ENCODE data around the gene C14orf180.

The C14orf180 gene

GRCh38 chr14:104579507-104579906 is at the start of gene C14orf180:
Gene C14orf180 (plus strand): TSS chr14:104579764. CDS start chr14:104586431, 6,667 bp downstream.
- DNase-seq: no peak

DNA sequence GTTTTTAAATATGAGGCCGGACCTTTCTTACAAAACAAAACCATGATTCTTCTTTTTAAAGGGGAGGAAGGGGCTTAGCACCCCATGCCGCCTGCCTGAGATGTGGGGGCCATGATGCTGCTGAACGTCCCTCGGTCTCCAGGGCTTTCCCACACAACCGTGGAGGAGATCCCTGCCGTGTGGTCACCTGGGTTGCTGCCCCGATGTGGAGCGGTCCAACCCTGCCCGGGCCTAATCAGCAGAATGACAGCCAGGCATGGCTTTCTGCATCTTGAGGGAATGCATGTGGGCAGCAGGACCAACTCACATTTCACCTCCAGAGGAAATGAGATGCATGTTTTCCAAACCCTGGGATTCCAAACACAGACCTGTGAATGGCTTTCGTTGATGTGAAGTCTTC is 48.9 kb upstream of the C14orf180 start:
- DNase-seq: no peak

GRCh38 chr14:104531421-104532190 is 48.0 kb upstream of the C14orf180 start:
- no peak for DNase-seq

- no peak for DNase-seq
Observed at GRCh38 chr14:104532191-104532555, 47.4 kb upstream of the C14orf180 start.

GRCh38 chr14:104534036-104534435 is 45.5 kb upstream of the C14orf180 start:
- DNase-seq: no peak

- no peak for DNase-seq
Observed at GRCh38 chr14:104536942-104537612, 42.5 kb upstream of the C14orf180 start.

DNA sequence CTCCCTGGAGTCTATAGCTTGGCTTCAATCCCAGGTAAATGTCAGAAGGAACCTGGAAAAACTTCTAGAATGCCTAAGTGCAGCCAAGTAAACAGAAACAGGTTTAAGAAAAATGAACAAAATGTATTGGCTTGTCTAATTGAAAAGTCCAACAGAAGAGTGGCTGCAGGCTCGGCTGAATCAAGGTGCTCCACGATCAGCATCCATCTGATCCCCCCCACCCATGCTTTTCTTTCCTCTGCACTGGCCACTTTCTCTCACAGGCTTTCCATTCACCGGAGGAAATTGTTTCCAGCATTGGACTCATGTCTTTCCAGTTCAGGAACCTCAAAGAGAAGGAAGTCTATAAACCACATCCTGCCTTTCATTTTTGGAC is 42.0 kb upstream of the C14orf180 start:
- DNase-seq: no peak

DNA sequence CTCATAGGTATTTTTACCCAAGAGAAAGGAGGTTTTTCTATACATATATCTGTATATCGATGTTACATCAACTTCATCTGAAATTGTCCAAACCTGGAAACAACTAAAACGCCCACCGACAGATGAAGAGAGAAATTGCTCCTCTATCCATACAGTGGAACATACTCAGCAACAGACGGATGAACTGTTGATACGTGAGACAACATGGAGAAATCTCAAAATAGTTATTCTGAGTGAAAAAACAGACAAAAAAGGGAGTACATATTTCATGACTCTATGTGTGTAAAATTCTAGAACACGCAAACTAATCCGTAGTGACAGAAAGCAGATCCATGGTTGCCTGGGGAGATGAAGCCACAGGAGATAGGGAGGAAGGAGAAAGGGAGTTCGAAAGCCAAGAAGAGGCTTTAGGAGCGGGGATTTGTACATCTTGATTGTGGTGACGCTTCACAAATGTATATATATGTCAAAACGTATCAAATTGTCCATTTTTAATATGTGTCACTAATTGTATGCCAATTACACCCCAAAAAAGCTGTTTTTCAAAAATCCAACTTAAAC is 37.6 kb upstream of the C14orf180 start:
- DNase-seq: no peak

GRCh38 chr14:104542871-104543830 is 36.4 kb upstream of the C14orf180 start:
- no peak for DNase-seq

DNA sequence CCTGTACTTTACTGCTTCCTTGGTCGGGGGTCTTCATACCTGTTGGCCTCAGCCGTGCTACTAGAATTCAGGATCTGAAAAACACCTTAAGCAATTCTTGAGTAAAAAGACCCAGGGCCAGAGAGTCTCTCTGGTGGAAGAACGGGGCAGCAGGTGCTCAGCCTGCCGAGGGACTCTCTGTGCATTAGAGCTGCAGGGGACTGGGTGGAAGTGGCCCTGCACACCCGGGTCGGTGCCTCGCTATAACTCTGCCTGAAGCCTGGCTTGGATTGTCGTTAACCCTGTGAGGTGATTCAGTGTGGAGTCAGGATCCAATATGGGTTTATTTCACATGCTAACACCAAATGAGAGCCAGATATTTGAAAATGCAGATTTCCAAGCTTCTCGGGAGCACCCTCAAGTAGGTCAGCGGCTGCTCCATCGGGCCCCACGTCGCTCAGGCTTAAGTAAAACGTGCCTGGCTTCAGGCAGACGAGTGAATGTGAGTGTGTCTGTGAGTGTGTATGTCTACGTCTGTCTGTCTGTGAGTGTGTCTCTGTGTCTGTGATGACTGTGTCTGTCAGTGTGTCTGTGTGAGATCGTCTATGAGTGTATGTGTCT is 35.1 kb upstream of the C14orf180 start:
- DNase-seq: no peak

- DNase-seq: no peak
Observed at GRCh38 chr14:104545151-104545941, 34.2 kb upstream of the C14orf180 start.

DNA sequence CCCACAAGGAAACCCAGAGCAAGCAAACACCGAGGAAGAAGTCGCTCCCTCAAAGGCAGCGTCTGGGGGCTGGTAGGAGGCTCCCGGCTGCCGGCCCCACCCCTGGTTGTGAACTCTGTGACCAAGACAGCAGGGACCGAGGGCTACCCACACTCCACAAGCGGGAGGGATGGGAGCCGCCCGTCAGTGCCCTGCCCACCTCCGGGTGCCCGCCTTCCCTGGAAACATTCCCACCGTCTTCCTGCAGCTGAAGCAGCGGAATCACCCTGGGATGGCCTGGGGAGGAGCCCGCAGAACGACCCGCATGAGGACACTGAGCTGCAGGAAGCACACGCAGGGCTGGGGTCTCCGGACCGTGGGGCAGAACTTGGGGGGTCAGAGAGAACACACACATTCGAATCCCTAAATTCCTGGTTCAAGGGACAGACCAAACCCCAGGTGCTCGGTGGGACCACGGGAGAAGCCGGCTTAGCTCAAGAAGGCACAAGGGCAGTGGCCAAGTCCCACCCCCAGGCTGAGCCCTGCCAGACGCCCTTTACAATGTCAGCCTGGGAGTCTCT is 33.5 kb upstream of the C14orf180 start:
- no peak for DNase-seq

DNA sequence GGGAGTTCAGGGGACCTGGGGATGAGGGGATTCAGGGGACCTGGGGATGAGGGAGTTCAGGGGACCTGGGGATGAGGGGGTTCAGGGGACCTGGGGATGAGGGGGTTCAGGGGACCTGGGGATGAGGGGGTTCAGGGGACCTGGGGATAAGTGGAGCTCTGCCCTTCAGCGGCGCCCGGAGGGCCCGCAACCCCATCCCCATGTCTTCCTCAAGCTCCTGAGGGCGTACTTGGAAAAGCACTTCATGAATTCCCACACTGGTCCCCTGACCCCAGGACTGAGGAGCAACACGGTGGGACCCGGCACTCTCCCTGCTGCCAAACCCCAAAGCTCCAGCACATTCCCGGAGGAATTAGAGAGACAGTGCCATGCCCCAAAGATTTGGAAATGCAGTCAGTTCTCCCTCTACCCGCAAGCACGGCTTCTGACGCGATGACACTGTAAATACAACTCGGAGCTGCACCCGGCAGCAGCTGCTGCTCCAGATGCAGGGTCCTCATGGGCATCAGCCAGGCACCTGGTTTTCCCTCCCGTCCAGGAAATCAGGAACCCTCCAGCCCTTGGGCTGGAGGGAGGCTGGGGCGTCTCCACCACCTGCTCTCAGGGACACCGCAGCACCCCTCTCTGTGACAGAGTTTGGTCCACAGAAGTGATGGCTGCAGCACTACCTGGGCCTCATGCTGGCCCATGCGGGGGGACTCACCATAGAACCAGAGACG is 32.8 kb upstream of the C14orf180 start:
- DNase-seq: no peak

GRCh38 chr14:104547310-104547997 is 32.1 kb upstream of the C14orf180 start:
- DNase-seq: no peak

DNA sequence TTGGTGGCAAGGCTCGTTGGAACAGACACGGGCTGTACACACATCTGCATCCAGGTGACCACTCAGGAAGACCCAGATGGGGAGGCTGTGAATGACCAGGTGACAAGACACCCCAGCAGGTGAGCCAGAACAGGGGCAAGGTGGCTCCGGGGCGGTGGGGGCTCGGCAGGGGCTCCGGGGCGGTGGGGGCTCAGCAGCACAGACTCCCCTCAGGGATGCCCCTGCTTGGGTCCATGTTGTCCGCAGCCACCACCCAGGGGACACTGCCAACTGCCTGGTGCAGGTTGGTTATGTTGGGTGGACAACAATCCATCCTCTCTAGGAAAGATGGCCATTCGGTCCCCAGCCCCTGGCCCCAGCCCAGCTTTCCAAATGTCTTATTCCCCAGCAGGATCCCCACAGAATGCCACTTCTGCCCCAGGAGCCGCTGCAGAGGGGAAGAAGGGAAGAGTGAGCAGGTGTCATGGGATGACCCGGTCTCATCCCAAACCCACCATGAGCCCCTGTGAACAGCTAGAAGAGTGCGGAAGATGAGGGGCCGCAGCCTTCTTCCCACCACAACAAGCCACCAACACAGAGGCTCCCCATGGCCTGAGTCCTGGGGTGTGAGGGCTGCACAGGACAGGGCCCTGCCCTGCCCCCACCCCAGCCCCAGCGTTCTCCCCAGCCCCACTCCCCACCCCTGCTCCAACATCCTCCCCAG is 31.4 kb upstream of the C14orf180 start:
- no peak for DNase-seq

DNA sequence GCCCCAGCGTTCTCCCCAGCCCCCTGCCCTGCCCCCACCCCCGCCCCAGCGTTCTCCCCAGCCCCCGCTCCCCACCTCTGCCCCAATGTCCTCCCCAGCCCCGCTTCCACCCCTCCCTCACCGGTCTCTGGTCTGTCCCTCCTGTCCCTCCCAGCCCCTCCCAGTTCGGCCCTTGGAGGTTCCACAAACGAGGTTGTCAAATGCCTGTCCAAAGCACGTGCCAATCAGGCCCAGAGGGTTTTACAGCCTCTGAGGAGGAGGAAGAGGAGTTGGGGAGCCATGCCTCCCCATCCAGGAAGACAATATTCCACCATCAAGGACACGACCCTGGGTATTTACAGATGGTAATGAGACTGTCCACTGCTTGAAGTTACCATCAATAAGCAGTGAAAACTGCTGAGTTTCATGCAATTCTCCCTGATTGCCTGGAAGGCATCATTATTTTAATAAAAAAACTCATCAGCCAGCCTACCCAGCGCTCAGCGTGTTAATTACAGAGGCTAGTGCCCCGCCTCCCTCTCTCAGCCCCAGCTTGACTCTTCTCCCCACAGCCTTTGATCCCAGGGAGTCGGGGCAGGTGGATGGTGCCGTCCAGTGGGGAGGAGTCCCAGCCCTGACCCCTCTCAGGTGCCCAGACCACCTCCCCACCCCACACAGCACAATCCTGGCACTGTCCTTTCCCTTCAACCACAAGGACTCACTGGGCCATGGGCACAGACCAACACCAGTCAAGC is 30.6 kb upstream of the C14orf180 start:
- DNase-seq: no peak

DNA sequence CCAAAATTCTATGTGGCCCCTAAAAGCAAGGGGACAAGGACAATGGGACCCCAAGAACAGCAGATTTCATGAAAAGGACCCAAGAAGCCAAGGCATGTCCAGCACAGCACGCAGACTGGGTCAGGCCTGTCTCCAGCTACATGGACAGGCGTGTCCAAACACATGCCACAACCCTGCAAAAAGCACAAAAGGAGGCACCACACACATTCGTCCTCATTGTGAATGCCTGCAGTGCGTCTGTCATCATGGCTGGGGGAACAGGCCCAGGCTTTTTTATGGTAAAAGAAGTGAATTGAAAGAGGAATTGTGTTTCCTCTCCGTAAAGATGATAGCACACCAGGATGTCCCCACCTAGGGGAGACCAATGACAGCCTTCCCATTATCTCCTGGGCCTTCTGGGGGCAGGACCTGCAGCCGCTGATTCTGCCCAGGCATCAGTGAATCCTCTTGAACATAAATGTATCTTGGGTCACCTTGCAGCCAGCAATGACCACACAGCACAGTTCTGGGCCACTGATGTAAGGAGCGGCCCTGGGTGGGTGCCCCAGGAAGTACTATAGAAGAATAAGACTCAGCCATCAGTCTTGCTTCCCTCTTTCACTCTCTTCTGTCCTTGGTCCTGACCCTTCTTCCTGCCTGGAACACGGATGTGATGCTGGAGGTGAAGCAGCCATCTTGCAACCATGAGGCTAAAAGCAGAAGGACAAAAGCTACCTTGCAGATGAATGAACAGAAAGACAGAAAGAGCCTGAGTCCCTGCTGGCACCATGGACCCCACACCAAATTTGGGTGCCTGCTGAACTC is 29.8 kb upstream of the C14orf180 start:
- DNase-seq: no peak

- no peak for DNase-seq
Observed at GRCh38 chr14:104550340-104550860, 29.2 kb upstream of the C14orf180 start.

Data from stimulated activated CD4-positive, alpha-beta T cell treated with anti-CD3 and anti-CD28 coated beads, Interleukin-12 subunit alpha, Interleukin-12 subunit beta, amount 100 ng/mL, for 4 hours (primary cell).